Activated naive CD8-positive, alpha-beta T cell treated with anti-CD3 and anti-CD28 coated beads for 36 hours (primary cell): ENCODE measurements around the gene RDH14. TPM values are rescaled to one million over a fixed set of nuclear protein-coding genes. Genes with fewer than 3 reads are reported as not detected.

Experiments used
- DNase-seq: peaks from one replicate; pipeline ENCODE4 v3.0.0; 2021
- H3K27ac Mint-ChIP-seq: one replicate; pipeline ENCODE4 v1.8.0; 2022; ENCODE audit warnings: mild to moderate bottlenecking, moderate library complexity, mixed read lengths
- H3K27me3 Mint-ChIP-seq: one replicate; pipeline ENCODE4 v1.8.0; 2022; ENCODE audit warnings: mild to moderate bottlenecking, mixed read lengths
- H3K36me3 Mint-ChIP-seq: one replicate; pipeline ENCODE4 v1.8.0; 2021; ENCODE audit warnings: mild to moderate bottlenecking, mixed read lengths
- H3K4me1 Mint-ChIP-seq: one replicate; pipeline ENCODE4 v1.8.0; 2021; ENCODE audit warnings: mixed read lengths
- H3K4me3 Mint-ChIP-seq: one replicate; pipeline ENCODE4 v1.8.0; 2022; ENCODE audit warnings: mild to moderate bottlenecking, moderate library complexity, mixed read lengths
- H3K9me3 Mint-ChIP-seq: one replicate; pipeline ENCODE4 v1.8.0; 2022; ENCODE audit warnings: mixed read lengths
- total RNA-seq, 2 experiments: library from RNA; stranded (reverse); gene quantifications; one replicate each; pipeline ENCODE4 v1.2.3, GENCODE V29; 2021

Gene RDH14, protein sequence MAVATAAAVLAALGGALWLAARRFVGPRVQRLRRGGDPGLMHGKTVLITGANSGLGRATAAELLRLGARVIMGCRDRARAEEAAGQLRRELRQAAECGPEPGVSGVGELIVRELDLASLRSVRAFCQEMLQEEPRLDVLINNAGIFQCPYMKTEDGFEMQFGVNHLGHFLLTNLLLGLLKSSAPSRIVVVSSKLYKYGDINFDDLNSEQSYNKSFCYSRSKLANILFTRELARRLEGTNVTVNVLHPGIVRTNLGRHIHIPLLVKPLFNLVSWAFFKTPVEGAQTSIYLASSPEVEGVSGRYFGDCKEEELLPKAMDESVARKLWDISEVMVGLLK
- 10 to 100 TPM; 20.5 to 21.2 TPM for total RNA-seq

DNA sequence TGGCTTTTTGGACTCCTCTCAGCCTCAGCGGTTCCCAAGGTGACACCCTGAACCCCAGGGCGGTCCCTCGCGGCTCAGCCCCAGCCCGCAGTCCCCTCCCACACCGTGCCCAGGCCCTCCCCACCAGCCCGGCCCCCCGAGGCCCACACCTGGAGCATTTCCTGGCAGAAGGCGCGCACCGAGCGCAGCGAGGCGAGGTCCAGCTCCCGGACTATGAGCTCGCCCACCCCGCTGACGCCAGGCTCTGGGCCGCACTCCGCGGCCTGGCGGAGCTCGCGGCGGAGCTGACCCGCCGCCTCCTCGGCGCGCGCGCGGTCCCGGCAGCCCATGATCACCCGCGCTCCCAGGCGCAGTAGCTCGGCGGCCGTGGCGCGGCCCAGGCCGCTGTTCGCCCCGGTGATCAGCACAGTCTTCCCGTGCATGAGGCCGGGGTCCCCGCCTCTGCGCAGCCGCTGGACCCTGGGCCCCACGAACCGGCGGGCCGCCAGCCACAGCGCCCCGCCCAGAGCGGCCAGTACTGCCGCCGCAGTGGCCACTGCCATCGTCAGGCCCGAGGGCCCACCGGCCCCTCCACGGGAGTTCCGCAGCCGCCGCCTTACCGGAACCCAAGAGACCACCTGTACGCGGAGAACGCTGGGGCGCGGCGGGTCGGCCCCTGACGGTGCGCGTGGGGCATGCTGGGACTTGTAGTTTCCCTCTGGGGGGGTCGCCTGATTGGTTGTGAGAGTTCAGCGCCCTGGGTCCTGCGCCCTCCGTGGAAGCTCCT lies at the start of gene RDH14:
TSS of gene RDH14 (minus strand) at position 623 of the 766 bp plus-strand sequence. CDS start at position 542, 81 bp downstream.
- Mint-ChIP-seq H3K4me3 (peak within 1 kb of the TSS; percentile 90), H3K36me3 (peaks cover 56% of the 10 kb centered on the region), H3K27ac (peak within 1 kb of the TSS; percentile 92), H3K4me1 (peaks cover 43% of the 10 kb centered on the region), H3K27me3 (no peaks in the 10 kb centered on the region), H3K9me3 (no peaks in the 10 kb centered on the region)
- peak; percentile 92 for DNase-seq

DNA sequence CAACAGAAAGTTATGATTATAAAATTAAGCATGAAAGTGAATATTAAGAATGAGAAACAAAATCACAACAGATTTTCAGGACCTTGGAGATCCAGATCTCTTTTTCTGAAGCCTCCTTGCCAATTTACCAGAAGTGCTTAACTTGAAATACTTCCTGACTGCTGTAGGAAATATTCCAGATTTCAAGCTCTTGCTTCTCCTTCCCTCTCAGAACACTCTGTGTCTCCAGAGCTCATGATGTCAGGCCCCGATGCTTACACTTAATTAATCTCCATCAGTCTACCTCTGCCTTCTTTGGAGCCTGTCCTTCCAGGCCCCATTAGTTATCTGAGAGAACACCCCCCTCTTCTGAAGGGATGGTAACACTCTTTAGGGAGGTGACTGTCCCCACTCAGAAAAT lies 49.6 kb upstream of the RDH14 start:
- Mint-ChIP-seq H3K27me3 (no peaks in the 10 kb centered on the region), H3K4me3 (no peak overlapping the region), H3K36me3 (peaks cover 2% of the 10 kb centered on the region), H3K27ac (no peak overlapping the region), H3K9me3 (no peaks in the 10 kb centered on the region), H3K4me1 (peaks cover 3% of the 10 kb centered on the region)
- DNase-seq: no peak

DNA sequence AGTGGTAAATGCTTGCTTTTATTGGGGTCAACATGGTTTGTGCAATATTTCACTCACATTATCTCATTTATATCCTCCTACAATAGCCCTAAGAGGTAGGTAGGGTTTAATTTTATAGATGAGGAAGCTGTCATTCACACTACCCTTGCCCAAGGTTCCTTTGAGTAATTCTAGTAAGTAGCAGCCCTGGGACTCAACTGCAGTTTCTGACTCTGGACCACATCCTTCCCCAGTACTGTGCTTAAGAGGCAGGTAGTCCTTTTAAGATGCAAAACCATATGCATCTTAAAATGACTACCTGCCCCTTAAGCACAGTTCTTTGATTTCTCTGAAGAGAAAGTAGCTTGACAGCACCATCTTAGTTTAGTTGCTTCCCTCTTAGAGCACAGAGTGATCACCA lies 44.7 kb upstream of the RDH14 start:
- Mint-ChIP-seq H3K27me3 (no peaks in the 10 kb centered on the region), H3K4me1 (peaks cover 8% of the 10 kb centered on the region), H3K9me3 (no peaks in the 10 kb centered on the region), H3K27ac (peak overlapping the region; percentile 46), H3K4me3 (no peak overlapping the region), H3K36me3 (peaks cover 2% of the 10 kb centered on the region)
- peak; percentile 3 for DNase-seq

DNA sequence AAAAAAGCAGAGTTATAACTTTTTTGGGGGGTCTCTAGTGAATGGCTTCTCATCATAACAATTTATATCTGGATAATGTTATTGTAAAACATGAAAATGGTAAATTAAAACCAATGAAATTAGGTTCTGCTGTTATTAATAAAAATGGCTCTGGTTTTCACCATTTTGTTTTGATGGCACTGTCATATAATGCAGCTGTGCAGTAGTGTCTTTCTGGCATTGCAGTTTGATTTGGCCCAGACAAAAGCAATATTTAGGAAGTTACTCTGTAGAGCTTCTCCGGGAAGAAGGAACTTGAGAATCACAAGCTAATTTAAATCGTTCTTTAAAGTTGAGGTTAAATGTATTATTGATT lies 44.1 kb upstream of the RDH14 start:
- Mint-ChIP-seq H3K27ac (no peak overlapping the region), H3K4me3 (no peak overlapping the region), H3K9me3 (no peaks in the 10 kb centered on the region), H3K36me3 (peaks cover 2% of the 10 kb centered on the region), H3K27me3 (no peaks in the 10 kb centered on the region), H3K4me1 (peaks cover 8% of the 10 kb centered on the region)
- DNase-seq: no peak

DNA sequence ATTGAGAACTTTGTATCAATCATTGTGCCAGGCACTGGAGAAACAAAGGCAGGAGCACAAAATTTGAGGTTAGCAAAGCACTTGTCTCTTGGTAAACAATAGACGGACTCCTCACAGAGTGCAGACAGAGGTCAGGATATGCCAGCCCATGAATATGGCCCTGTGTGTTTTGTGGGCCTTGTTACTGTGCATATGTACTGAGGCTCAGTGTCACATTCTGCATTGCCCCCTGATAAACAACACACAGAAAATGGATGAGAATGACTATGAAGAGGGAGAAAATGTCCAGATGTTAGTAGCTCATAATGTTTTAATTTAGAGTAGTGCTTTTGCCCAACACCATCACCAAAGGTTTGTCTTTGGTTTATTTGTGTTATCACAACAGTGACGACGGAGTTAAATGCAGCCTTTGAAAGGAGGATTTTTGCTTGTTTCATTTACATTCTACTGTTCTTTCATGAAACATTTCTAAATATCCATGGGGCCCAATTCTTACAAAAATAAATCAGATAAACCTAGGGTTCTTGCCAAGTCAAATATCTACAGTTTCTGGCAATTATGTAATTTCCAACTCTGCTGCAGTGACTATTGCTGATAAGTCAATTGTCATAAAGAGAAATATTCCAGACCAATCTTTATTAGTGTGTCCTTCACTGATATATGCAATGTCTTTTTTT lies 43.5 kb upstream of the RDH14 start:
- peaks cover 2% of the 10 kb centered on the region for H3K36me3 Mint-ChIP-seq
- H3K27me3 Mint-ChIP-seq: no peaks in the 10 kb centered on the region
- no peak overlapping the region for H3K27ac Mint-ChIP-seq
- no peak overlapping the region for H3K4me3 Mint-ChIP-seq
- DNase-seq: no peak
- H3K9me3 Mint-ChIP-seq: no peaks in the 10 kb centered on the region
- H3K4me1 Mint-ChIP-seq: peaks cover 8% of the 10 kb centered on the region

DNA sequence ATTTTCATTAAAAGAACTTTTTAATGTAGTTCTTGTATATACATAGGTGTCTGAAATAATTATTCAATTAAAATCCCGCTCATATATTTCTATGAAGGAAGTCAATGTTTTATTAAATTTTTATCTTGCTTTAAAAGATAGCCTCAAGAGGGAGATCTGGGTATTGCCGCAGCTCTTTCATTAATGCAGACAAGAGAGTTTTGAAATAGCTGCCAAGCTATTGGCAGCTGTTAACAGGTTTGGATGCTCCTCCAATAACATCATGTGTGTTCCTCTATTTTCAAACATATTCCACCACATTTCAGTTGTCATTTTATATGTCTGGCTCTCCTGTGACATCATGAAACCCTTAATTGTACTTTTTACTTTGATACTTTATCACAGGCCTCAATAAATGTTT lies 41.8 kb upstream of the RDH14 start:
- Mint-ChIP-seq H3K27ac (no peak overlapping the region), H3K4me1 (peaks cover 8% of the 10 kb centered on the region), H3K4me3 (no peak overlapping the region), H3K9me3 (no peaks in the 10 kb centered on the region), H3K36me3 (peaks cover 2% of the 10 kb centered on the region), H3K27me3 (no peaks in the 10 kb centered on the region)
- DNase-seq: no peak

DNA sequence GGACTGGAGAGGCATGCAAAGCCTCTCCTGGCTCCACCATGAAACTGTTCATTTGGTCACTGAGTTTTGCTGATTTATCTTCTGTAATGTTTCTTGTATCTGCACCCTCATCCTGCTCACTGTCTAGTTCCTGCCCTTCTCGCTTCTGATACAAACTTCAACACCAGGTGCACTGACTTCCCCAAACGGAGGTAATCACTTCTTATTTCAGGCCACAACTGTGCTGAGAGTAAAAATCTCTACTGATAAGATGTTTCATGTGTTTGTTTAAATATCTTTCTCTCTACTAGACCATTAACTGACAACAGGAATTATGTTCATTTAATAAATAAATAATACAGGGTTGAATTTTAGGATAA lies 39.8 kb upstream of the RDH14 start:
- H3K27ac Mint-ChIP-seq: no peak overlapping the region
- H3K27me3 Mint-ChIP-seq: no peaks in the 10 kb centered on the region
- DNase-seq: no peak
- peaks cover 4% of the 10 kb centered on the region for H3K9me3 Mint-ChIP-seq
- no peak overlapping the region for H3K4me3 Mint-ChIP-seq
- peaks cover 6% of the 10 kb centered on the region for H3K4me1 Mint-ChIP-seq
- H3K36me3 Mint-ChIP-seq: peaks cover 6% of the 10 kb centered on the region

DNA sequence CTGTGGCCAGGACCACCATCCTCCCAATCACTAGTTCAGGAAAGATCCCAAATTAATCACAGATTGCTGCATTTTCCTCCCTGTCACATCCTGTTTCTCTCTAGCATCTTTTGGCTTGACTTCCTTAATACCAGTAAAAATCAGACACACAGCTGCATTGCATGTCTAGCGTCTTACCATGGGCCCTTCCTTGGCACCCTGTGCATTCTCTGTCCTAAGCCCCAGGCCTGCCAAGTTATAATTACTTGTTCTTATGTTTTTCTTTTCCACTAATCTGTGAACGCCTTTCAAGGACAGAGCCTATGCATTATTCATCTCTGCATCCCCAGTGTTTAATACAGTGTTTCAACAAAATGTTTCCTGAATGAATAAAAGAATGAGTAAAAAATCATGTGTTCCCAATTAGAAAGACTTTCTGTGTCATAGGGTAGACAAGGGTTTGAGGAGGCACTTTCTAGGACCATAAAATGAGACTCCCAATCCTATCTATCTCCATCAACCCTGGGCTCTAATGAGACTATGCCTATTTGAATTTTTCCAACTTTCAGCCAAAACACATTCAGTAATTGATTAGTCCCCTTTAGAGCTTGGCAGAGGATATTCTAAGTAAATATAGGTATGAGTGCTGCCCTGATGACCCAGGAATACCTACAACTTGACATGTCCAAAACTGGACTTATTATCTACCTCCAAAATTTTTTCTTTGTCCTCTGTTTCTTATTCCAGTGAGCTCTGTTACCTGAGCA lies 39.2 kb upstream of the RDH14 start:
- Mint-ChIP-seq H3K27ac (no peak overlapping the region), H3K27me3 (no peaks in the 10 kb centered on the region), H3K4me1 (peaks cover 2% of the 10 kb centered on the region), H3K9me3 (peaks cover 4% of the 10 kb centered on the region), H3K36me3 (peaks cover 6% of the 10 kb centered on the region), H3K4me3 (no peak overlapping the region)
- no peak for DNase-seq

DNA sequence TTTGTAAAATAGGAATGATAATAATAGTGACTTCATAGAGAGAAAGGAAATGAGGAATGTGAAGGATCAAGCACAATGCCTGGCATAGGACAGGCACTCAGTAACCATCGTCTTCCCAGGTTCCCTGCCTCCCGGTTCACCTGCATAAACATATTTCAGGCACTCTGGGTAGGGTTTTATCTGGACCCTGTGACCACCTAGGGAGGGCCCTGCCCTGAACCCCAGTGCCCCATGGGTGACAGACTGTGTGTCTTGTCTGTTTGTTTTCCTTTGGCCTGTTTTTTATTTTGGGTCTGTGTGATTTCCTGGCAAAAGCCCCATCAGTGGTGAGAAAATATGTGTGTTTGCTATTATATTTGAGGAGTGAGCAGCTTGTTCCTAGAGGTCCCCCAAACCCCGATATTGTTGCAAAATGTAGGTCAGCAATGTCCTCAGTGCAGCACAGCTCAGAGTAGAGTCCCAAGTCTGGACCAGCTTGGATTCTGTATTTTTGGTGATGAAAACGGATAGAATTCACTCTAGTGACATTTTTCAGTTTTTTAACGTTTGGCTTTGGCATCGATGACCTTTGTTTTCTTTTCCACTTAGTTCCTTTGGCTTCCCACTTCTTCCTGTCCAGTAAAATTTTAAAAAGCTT lies 38.5 kb upstream of the RDH14 start:
- Mint-ChIP-seq H3K36me3 (peaks cover 6% of the 10 kb centered on the region), H3K4me1 (no peaks in the 10 kb centered on the region), H3K27me3 (no peaks in the 10 kb centered on the region), H3K9me3 (peaks cover 4% of the 10 kb centered on the region), H3K4me3 (no peak overlapping the region), H3K27ac (no peak overlapping the region)
- DNase-seq: no peak

DNA sequence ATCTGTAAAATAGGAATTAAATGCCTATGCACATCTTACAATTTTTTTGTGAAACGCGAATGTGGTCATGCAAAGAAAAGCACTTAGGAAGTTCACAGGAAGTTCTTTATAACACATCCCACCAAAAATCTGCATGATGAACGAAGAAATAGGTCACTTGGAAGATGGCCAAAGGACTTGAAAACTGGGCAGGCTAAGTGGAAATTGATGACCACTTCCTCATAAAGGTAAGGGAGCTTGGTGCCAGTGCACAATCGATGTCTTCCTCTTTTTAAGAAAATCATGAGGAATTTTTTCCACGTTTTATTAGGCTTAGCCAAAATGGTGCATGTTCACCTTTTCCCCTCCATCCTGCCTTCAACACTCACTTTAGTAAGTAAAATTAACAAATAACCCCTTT lies 37.2 kb upstream of the RDH14 start:
- Mint-ChIP-seq H3K27me3 (no peaks in the 10 kb centered on the region), H3K27ac (no peak overlapping the region), H3K9me3 (peaks cover 4% of the 10 kb centered on the region), H3K4me3 (no peak overlapping the region), H3K36me3 (peaks cover 9% of the 10 kb centered on the region), H3K4me1 (no peaks in the 10 kb centered on the region)
- no peak for DNase-seq

DNA sequence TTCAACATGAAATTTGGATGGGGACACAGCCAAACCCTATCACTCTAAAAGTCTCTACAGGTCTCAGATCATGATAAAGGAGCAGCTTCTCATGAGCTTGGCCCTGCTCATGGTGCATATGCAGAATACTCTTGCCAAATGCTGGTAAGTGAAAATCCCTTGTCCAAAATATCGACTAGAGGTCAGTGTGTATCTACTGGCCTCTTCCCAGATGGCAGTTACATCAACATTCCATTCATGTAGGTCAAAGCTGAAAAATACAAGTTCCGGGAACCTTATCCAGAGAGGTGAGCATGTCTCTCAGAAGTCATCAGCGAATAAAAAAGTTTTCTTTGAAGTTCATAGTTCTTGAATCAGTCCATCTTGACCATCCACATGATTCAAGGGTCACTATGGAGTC lies 36.5 kb upstream of the RDH14 start:
- Mint-ChIP-seq H3K36me3 (peaks cover 9% of the 10 kb centered on the region), H3K27me3 (no peaks in the 10 kb centered on the region), H3K4me3 (no peak overlapping the region), H3K4me1 (no peaks in the 10 kb centered on the region), H3K27ac (no peak overlapping the region), H3K9me3 (peaks cover 4% of the 10 kb centered on the region)
- DNase-seq: no peak

DNA sequence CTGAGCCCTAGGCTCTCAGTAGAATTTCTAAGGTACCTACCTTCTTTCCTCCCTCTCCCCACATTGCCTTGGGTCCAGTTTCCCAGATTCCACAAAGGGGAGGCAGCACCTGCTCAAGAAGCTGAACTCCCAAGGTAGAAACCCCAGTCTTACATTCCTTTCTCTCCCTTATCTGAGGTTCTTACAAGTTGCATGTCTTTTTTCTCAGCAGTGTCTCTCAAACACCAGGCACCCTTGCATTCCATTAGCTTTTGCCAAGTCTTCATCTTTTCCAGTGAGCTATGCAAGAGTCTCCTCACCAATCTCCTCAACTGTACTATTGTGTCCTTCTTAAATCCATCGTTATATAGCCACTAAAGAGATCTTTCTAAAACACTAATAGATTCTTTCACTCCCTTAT lies 33.0 kb upstream of the RDH14 start:
- no peak overlapping the region for H3K27ac Mint-ChIP-seq

DNA sequence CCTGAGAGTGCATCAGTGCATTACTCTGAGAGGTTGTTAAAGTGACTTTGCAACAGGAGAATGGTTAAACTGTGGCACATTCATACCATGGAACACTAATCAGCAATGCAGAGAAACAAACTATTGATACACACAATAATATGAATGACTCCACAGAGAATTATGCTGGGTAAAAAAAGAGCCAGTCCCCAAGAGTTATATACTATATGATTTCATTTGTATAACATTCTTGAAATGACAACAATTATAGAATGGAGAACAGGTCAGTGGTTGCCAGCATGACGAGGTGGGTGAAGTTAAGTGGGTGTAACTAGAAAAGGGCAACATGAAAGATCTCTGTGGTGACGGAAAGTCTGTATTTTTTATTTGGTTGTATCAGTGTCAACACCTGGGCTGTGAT lies 31.9 kb upstream of the RDH14 start:
- H3K9me3 Mint-ChIP-seq: peaks cover 4% of the 10 kb centered on the region
- H3K4me3 Mint-ChIP-seq: no peak overlapping the region
- H3K36me3 Mint-ChIP-seq: peaks cover 19% of the 10 kb centered on the region
- no peaks in the 10 kb centered on the region for H3K27me3 Mint-ChIP-seq
- H3K27ac Mint-ChIP-seq: no peak overlapping the region
- no peaks in the 10 kb centered on the region for H3K4me1 Mint-ChIP-seq
- no peak for DNase-seq

More for the DNA sequence above, 33.0 kb upstream of the RDH14 start:
- Mint-ChIP-seq H3K36me3 (peaks cover 19% of the 10 kb centered on the region), H3K27me3 (no peaks in the 10 kb centered on the region), H3K4me1 (no peaks in the 10 kb centered on the region), H3K9me3 (peaks cover 4% of the 10 kb centered on the region), H3K4me3 (no peak overlapping the region)
- no peak for DNase-seq

DNA sequence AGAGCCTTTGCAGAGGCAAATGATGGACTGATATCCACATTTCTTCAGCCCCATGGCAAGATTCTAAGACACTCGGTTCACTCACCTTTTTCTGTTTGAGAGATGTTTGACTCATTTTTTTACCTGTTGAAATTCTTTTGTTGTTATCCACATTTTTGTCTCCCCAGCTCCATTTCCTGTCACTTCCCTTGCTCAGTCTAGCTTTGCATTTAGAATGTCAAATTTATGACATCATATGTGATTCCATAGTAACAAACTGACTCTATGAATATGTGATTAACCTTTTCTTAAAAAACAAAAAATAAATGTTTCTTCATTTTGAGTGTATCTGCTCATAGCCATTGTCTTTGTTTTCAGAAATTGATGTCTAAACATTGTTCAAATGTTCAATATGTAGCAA lies 28.9 kb upstream of the RDH14 start, which contains the start of gene NT5C1B:
TSS of gene NT5C1B (minus strand) at position 216 of the 400 bp plus-strand sequence. CDS start at position 115, 101 bp downstream.
- H3K36me3 Mint-ChIP-seq: peaks cover 36% of the 10 kb centered on the region
- no peak within 1 kb of the TSS for H3K27ac Mint-ChIP-seq
- H3K27me3 Mint-ChIP-seq: no peaks in the 10 kb centered on the region
- no peak within 1 kb of the TSS for H3K4me3 Mint-ChIP-seq
- DNase-seq: no peak
- peaks cover 13% of the 10 kb centered on the region for H3K9me3 Mint-ChIP-seq
- H3K4me1 Mint-ChIP-seq: no peaks in the 10 kb centered on the region
